ENCODE results near the gene LACTB.

The LACTB gene

DNA sequence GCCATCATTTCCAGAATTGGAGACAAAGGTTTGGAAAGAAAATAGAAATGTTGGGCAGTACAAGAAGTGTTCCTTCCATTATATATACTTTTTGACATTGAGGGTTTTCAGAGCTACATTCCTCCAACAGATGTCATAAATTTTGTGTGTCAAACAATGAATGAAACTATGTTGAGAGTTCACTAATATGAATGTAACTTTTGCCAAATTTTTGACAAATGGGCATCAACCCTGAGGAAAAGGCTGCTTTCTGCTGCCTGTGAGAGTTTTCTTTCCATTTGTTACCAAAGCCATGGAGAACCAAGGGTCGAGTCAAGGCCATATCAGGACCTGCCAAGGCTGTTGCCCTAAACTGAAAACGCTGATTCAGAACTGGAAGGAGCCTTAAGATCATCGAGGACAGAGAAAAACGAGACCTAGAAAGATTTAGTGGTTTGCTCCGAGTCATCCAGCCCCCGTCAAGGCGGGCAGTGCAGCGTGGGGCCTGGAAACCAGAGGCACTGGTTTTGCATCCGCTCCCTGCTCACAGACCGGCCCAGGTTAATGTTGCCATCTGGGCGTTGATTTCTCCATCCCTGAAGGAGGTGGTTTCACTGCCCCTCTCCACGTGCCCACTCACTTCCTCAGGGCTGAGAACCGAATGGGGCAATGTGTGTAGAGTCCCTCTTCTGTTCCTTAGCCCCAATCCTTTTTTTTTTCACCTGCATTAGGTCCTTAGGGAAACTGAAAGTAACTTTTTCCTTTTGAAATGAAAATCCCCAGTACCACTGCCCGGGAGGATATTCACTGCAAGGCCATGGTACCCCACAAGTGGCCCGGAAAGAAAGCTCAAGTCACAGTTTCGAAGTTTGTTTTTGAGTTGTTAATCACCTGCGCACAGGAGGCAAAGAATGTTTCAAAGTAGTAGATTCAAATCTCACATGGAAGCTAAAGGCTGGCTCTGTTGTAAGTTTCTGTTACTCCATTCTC, 46.4 kb upstream of the LACTB start:
- no peak overlapping the region for H4K8ac ChIP-seq (ENCODE audit: low read depth, low read length)
- no peak overlapping the region for H3K4ac ChIP-seq (ENCODE audit: low read depth, low read length)
- no peaks in the 10 kb centered on the region for H3K79me2 ChIP-seq (ENCODE audit: control insufficient read depth, insufficient read depth, low read length, poor library complexity)
- H2AK5ac ChIP-seq (ENCODE audit: low read length) = no peak overlapping the region
- H4K12ac ChIP-seq (ENCODE audit: low read depth, low read length) = no peak overlapping the region
- no CpG with 5 or more reads among the region's 17 CpGs for WGBS (ENCODE audit: extremely low coverage, insufficient coverage, insufficient read length)
- peak overlapping the region; percentile 29 for H2BK120ac ChIP-seq (ENCODE audit: insufficient read depth, low read length, poor library complexity)
- peaks cover 18 to 22% of the 10 kb centered on the region in 2 experiments for H3K4me1 ChIP-seq (ENCODE audit: control insufficient read depth in 1 of 2, insufficient read depth in 2 of 2, low read length in 2 of 2)
- H3K14ac ChIP-seq (ENCODE audit: low read length) = no peak overlapping the region
- H3K18ac ChIP-seq (ENCODE audit: low read length) = no peak overlapping the region
- H3K9me3 ChIP-seq (ENCODE audit: insufficient read depth, low read depth, low read length) = no peaks in the 10 kb centered on the region
- no peak overlapping the region for H3K4me2 ChIP-seq (ENCODE audit: low read length)
- peaks cover 13% of the 10 kb centered on the region for H3K79me1 ChIP-seq (ENCODE audit: low read length)
- no peak overlapping the region for H2AFZ ChIP-seq (ENCODE audit: insufficient read depth, low read length, poor library complexity)
- H4K91ac ChIP-seq (ENCODE audit: low read depth, low read length) = peak overlapping the region; percentile 63
- H3K27me3 ChIP-seq (ENCODE audit: insufficient read depth, low read length) = no peaks in the 10 kb centered on the region
- DNase-seq = peak in 1 of 2 donors; percentile 33
- H3K4me3 ChIP-seq (ENCODE audit: low read depth, low read length) = no peak overlapping the region
- H2BK12ac ChIP-seq (ENCODE audit: low read length) = peak overlapping the region; percentile 63
- H3K23ac ChIP-seq (ENCODE audit: low read length) = no peak overlapping the region
- H3K27ac ChIP-seq (ENCODE audit: low read depth, low read length) = peak overlapping the region; percentile 51
- peaks cover 4 to 15% of the 10 kb centered on the region in 2 experiments for H3K36me3 ChIP-seq (ENCODE audit: control insufficient read depth in 1 of 2, insufficient read depth in 2 of 2, low read length in 2 of 2)
- H3K9ac ChIP-seq (ENCODE audit: low read length) = no peak overlapping the region
- H2BK5ac ChIP-seq (ENCODE audit: low read depth, low read length, poor library complexity) = peak overlapping the region; percentile 50

- Histone ChIP-seq H3K9me3 (ENCODE audit: insufficient read depth, low read depth, low read length) (no peaks in the 10 kb centered on the region), H3K79me1 (ENCODE audit: low read length) (peaks cover 18% of the 10 kb centered on the region), H2BK12ac (ENCODE audit: low read length) (peak overlapping the region; percentile 63), H3K23ac (ENCODE audit: low read length) (no peak overlapping the region), H3K4me3 (ENCODE audit: low read depth, low read length) (no peak overlapping the region), H2BK120ac (ENCODE audit: insufficient read depth, low read length, poor library complexity) (peak overlapping the region; percentile 56), H3K4ac (ENCODE audit: low read depth, low read length) (no peak overlapping the region), H3K36me3 (ENCODE audit: control insufficient read depth in 1 of 2, insufficient read depth in 2 of 2, low read length in 2 of 2) (peaks cover 1 to 8% of the 10 kb centered on the region in 2 experiments), H3K9ac (ENCODE audit: low read length) (no peak overlapping the region), H3K4me1 (ENCODE audit: control insufficient read depth in 1 of 2, insufficient read depth in 2 of 2, low read length in 2 of 2) (peaks cover 22 to 27% of the 10 kb centered on the region in 2 experiments), H3K18ac (ENCODE audit: low read length) (peak overlapping the region; percentile 57), H3K27me3 (ENCODE audit: insufficient read depth, low read length) (no peaks in the 10 kb centered on the region), H3K27ac (ENCODE audit: low read depth, low read length) (peak overlapping the region; percentile 51), H3K14ac (ENCODE audit: low read length) (peak overlapping the region; percentile 17), H4K91ac (ENCODE audit: low read depth, low read length) (peak overlapping the region; percentile 63), H4K12ac (ENCODE audit: low read depth, low read length) (no peak overlapping the region), H4K8ac (ENCODE audit: low read depth, low read length) (peak overlapping the region; percentile 62), H2AFZ (ENCODE audit: insufficient read depth, low read length, poor library complexity) (no peak overlapping the region), H2AK5ac (ENCODE audit: low read length) (peak overlapping the region; percentile 30), H3K79me2 (ENCODE audit: control insufficient read depth, insufficient read depth, low read length, poor library complexity) (no peaks in the 10 kb centered on the region), H3K4me2 (ENCODE audit: low read length) (peak overlapping the region; percentile 32), H2BK5ac (ENCODE audit: low read depth, low read length, poor library complexity) (peak overlapping the region; percentile 50)
- DNase-seq = peak; percentile 61 to 77
- no CpG with 5 or more reads among the region's 12 CpGs for WGBS (ENCODE audit: extremely low coverage, insufficient coverage, insufficient read length)
Observed at GRCh38 chr15:63075984-63076713, 45.5 kb upstream of the LACTB start.

GRCh38 chr15:63076714-63077046, 45.0 kb upstream of the LACTB start:
- H3K4me2 ChIP-seq (ENCODE audit: low read length) = peak overlapping the region; percentile 32
- no peak overlapping the region for H3K4me3 ChIP-seq (ENCODE audit: low read depth, low read length)
- no peak overlapping the region for H2AK5ac ChIP-seq (ENCODE audit: low read length)
- peaks cover 22 to 27% of the 10 kb centered on the region in 2 experiments for H3K4me1 ChIP-seq (ENCODE audit: control insufficient read depth in 1 of 2, insufficient read depth in 2 of 2, low read length in 2 of 2)
- H2AFZ ChIP-seq (ENCODE audit: insufficient read depth, low read length, poor library complexity) = no peak overlapping the region
- H3K36me3 ChIP-seq (ENCODE audit: control insufficient read depth in 1 of 2, insufficient read depth in 2 of 2, low read length in 2 of 2) = peaks cover 0 to 4% of the 10 kb centered on the region in 2 experiments
- H3K27me3 ChIP-seq (ENCODE audit: insufficient read depth, low read length) = no peaks in the 10 kb centered on the region
- peaks cover 18% of the 10 kb centered on the region for H3K79me1 ChIP-seq (ENCODE audit: low read length)
- WGBS (ENCODE audit: extremely low coverage, insufficient coverage, insufficient read length) = no CpG with 5 or more reads among the region's 4 CpGs
- no peak for DNase-seq
- no peak overlapping the region for H3K23ac ChIP-seq (ENCODE audit: low read length)
- H4K8ac ChIP-seq (ENCODE audit: low read depth, low read length) = no peak overlapping the region
- H3K4ac ChIP-seq (ENCODE audit: low read depth, low read length) = no peak overlapping the region
- no peak overlapping the region for H2BK5ac ChIP-seq (ENCODE audit: low read depth, low read length, poor library complexity)
- H4K91ac ChIP-seq (ENCODE audit: low read depth, low read length) = no peak overlapping the region
- no peak overlapping the region for H2BK120ac ChIP-seq (ENCODE audit: insufficient read depth, low read length, poor library complexity)
- no peaks in the 10 kb centered on the region for H3K79me2 ChIP-seq (ENCODE audit: control insufficient read depth, insufficient read depth, low read length, poor library complexity)
- peak overlapping the region; percentile 42 for H2BK12ac ChIP-seq (ENCODE audit: low read length)
- H3K27ac ChIP-seq (ENCODE audit: low read depth, low read length) = peak overlapping the region; percentile 51
- H4K12ac ChIP-seq (ENCODE audit: low read depth, low read length) = no peak overlapping the region
- H3K18ac ChIP-seq (ENCODE audit: low read length) = no peak overlapping the region
- no peak overlapping the region for H3K14ac ChIP-seq (ENCODE audit: low read length)
- no peaks in the 10 kb centered on the region for H3K9me3 ChIP-seq (ENCODE audit: insufficient read depth, low read depth, low read length)
- H3K9ac ChIP-seq (ENCODE audit: low read length) = no peak overlapping the region

- Histone ChIP-seq H2BK5ac (ENCODE audit: low read depth, low read length, poor library complexity) (no peak overlapping the region), H4K12ac (ENCODE audit: low read depth, low read length) (no peak overlapping the region), H3K4me2 (ENCODE audit: low read length) (no peak overlapping the region), H3K4ac (ENCODE audit: low read depth, low read length) (no peak overlapping the region), H2BK120ac (ENCODE audit: insufficient read depth, low read length, poor library complexity) (peak overlapping the region; percentile 20), H4K8ac (ENCODE audit: low read depth, low read length) (peak overlapping the region; percentile 19), H2BK12ac (ENCODE audit: low read length) (no peak overlapping the region), H3K4me3 (ENCODE audit: low read depth, low read length) (no peak overlapping the region), H3K9me3 (ENCODE audit: insufficient read depth, low read depth, low read length) (no peaks in the 10 kb centered on the region), H3K79me2 (ENCODE audit: control insufficient read depth, insufficient read depth, low read length, poor library complexity) (no peaks in the 10 kb centered on the region), H4K91ac (ENCODE audit: low read depth, low read length) (peak overlapping the region; percentile 4), H3K79me1 (ENCODE audit: low read length) (peaks cover 20% of the 10 kb centered on the region), H3K27me3 (ENCODE audit: insufficient read depth, low read length) (no peaks in the 10 kb centered on the region), H3K27ac (ENCODE audit: low read depth, low read length) (no peak overlapping the region), H3K36me3 (ENCODE audit: control insufficient read depth in 1 of 2, insufficient read depth in 2 of 2, low read length in 2 of 2) (no peaks in the 10 kb centered on the region), H3K9ac (ENCODE audit: low read length) (no peak overlapping the region), H3K4me1 (ENCODE audit: control insufficient read depth in 1 of 2, insufficient read depth in 2 of 2, low read length in 2 of 2) (peaks cover 26 to 33% of the 10 kb centered on the region in 2 experiments), H3K23ac (ENCODE audit: low read length) (no peak overlapping the region), H3K14ac (ENCODE audit: low read length) (no peak overlapping the region), H3K18ac (ENCODE audit: low read length) (no peak overlapping the region), H2AK5ac (ENCODE audit: low read length) (no peak overlapping the region), H2AFZ (ENCODE audit: insufficient read depth, low read length, poor library complexity) (no peak overlapping the region)
- WGBS (ENCODE audit: extremely low coverage, insufficient coverage, insufficient read length) = no CpG with 5 or more reads among the region's 6 CpGs
- no peak for DNase-seq
Observed at GRCh38 chr15:63077952-63078351, 43.7 kb upstream of the LACTB start.
